K562 (cell line): ENCODE data around the gene AP2A2. TPM values are rescaled to one million over a fixed set of nuclear protein-coding genes. Genes with fewer than 3 reads are reported as not detected.

Experiments used
- ATAC-seq: fragments of 200-7000 bp; cut with Tn5 transposase; 3 replicates; pipeline ENCODE4 v1.9.1; 2020; ENCODE audit warnings: moderate library complexity
- BruUV-seq: library from RNA; stranded (reverse); fragments of 400-500 nt; replicated peaks from 2 replicates; lab custom pipeline; 2021; lab: Mats Ljungman, UMichigan
- CTCF ChIA-PET: fragments of 300-600 bp; formaldehyde crosslinking; extraction: SDS; loops from one replicate; lab custom pipeline; 2021; ENCODE audit warnings: low intra/inter-chr PET ratio; lab: Yijun Ruan, JAX
- POLR2A ChIA-PET: fragments of 300-600, 350-650 bp; sonication (Branson Sonifier 250); formaldehyde crosslinking; extraction: SDS; loops from one replicate; lab custom pipeline; 2021; ENCODE audit warnings: antibody characterized with exemption, inconsistent platforms; lab: Yijun Ruan, JAX
- DNase-seq, 4 experiments: peaks; one replicate each; pipeline versions ENCODE4 v3.0.0 to v3.0.0-alpha.2; 2011 to 2018; ENCODE audit warnings: low spot score in 3 of 4, mixed read lengths in 3 of 4; ENCODE audit errors: extremely low read depth in 1 of 4
- FAIRE-seq: peaks from 2 replicates; lab custom pipeline; 2011; peaks lifted over from hg19 to GRCh38; lab: Jason Lieb, UNC
- H2AFZ ChIP-seq: 2 replicates; pipeline ENCODE4 v1.6.0; 2011; ENCODE audit warnings: low read depth, low read length, control low read depth, inconsistent platforms
- H3K27ac ChIP-seq: fragments of 200-600 bp; 3 replicates; pipeline ENCODE4 v1.8.0; 2011; ENCODE audit warnings: low read depth, mild to moderate bottlenecking, control low read depth, inconsistent platforms, low read length, moderate library complexity, mixed read lengths; ENCODE audit errors: extremely low read depth
- H3K27me3 ChIP-seq, 2 experiments: fragments of 300-600 bp in 1 of 2; 2 replicates in 1 of 2; 3 replicates in 1 of 2; pipeline versions ENCODE4 v1.6.0 to v1.8.0; 2011; ENCODE audit warnings: inconsistent platforms in 2 of 2, low read length in 2 of 2, mild to moderate bottlenecking in 1 of 2, mixed read lengths in 1 of 2, moderate library complexity in 1 of 2; ENCODE audit not compliant: control insufficient read depth in 2 of 2, insufficient read depth in 2 of 2
- H3K36me3 ChIP-seq: fragments of 300-600 bp; 3 replicates; pipeline ENCODE4 v1.8.0; 2011; ENCODE audit warnings: mild to moderate bottlenecking, low read length, inconsistent platforms; ENCODE audit not compliant: control insufficient read depth, insufficient read depth
- H3K4me1 ChIP-seq, 2 experiments: fragments of 200-600 bp in 1 of 2; replicated peaks in 1 of 2; 2 replicates in 1 of 2; 3 replicates in 1 of 2; pipeline versions ENCODE4 v1.5.1 to v1.8.0; 2011; ENCODE audit warnings: inconsistent platforms in 2 of 2, low read length in 2 of 2, mild to moderate bottlenecking in 1 of 2, mixed read lengths in 1 of 2, moderate library complexity in 1 of 2; ENCODE audit not compliant: control insufficient read depth in 2 of 2, insufficient read depth in 2 of 2
- H3K4me2 ChIP-seq: 2 replicates; pipeline ENCODE4 v1.6.1; 2011; ENCODE audit warnings: low read length, control low read depth, inconsistent platforms, mixed read lengths; ENCODE audit not compliant: insufficient read depth
- H3K4me3 ChIP-seq: fragments of 200-600 bp; sonication (generic), shearing (Covaris generic); 2 replicates; pipeline ENCODE4 v1.5.1; 2016; ENCODE audit warnings: control low read depth, inconsistent platforms
- H3K79me2 ChIP-seq: fragments of 200-600 bp; 3 replicates; pipeline ENCODE4 v1.8.0; 2011; ENCODE audit warnings: low read length, inconsistent platforms; ENCODE audit not compliant: control insufficient read depth, insufficient read depth
- H3K9ac ChIP-seq, 2 experiments: 2 replicates each; pipeline versions ENCODE4 v1.6.0 to v1.6.1; 2011; ENCODE audit warnings: low read depth in 2 of 2, low read length in 2 of 2, control low read depth in 1 of 2, inconsistent platforms in 1 of 2, mild to moderate bottlenecking in 1 of 2, mixed read lengths in 1 of 2; ENCODE audit not compliant: insufficient read depth in 1 of 2
- H3K9me1 ChIP-seq: one replicate; pipeline ENCODE4 v1.6.0; 2011; ENCODE audit warnings: inconsistent platforms, mild to moderate bottlenecking, low read length, moderate library complexity; ENCODE audit not compliant: control insufficient read depth, insufficient read depth
- H3K9me3 ChIP-seq: replicated peaks from 2 replicates; pipeline ENCODE4 v1.5.1; 2011; ENCODE audit warnings: low read depth, low read length, inconsistent platforms; ENCODE audit not compliant: control insufficient read depth, insufficient read depth
- H4K20me1 ChIP-seq: replicated peaks from 2 replicates; pipeline ENCODE4 v1.6.1; 2011; ENCODE audit warnings: low read length, inconsistent platforms, mixed read lengths; ENCODE audit not compliant: control insufficient read depth, insufficient read depth
- ARID1B ChIP-seq: fragments of 450-650 bp; IDR thresholded peaks from 2 replicates; pipeline ENCODE4 v1.6.1; 2016; ENCODE audit warnings: antibody characterized with exemption, mild to moderate bottlenecking, inconsistent platforms
- HDAC8 ChIP-seq: fragments of 450-650 bp; IDR thresholded peaks from 2 replicates; pipeline ENCODE4 v1.6.1; 2016; ENCODE audit warnings: mild to moderate bottlenecking, missing genetic modification characterization, moderate library complexity, missing compliant biosample characterization
- HNRNPLL ChIP-seq: fragments of 200-400 bp; formaldehyde crosslinking; IDR thresholded peaks from 2 replicates; pipeline ENCODE4 v1.6.1; 2017; ENCODE audit warnings: low read length, low read depth, mild to moderate bottlenecking; ENCODE audit not compliant: poor library complexity, severe bottlenecking
- NELFE ChIP-seq: IDR thresholded peaks from 2 replicates; pipeline ENCODE4 v1.6.1; 2011; ENCODE audit warnings: mild to moderate bottlenecking; ENCODE audit not compliant: insufficient read depth, insufficient read length
- NR1H2 ChIP-seq: sonication (generic); formaldehyde crosslinking; IDR thresholded peaks from 2 replicates; pipeline ENCODE4 v1.4.0; 2020; ENCODE audit warnings: mild to moderate bottlenecking, missing genetic modification reagents
- POLR3A ChIP-seq: IDR thresholded peaks from 2 replicates; pipeline ENCODE4 v1.6.1; 2011; ENCODE audit warnings: borderline replicate concordance, mild to moderate bottlenecking, moderate library complexity; ENCODE audit not compliant: insufficient read length, insufficient read depth; ENCODE audit errors: extremely low read depth
- SAP30 ChIP-seq: fragments of 200-600 bp; sonication (generic); IDR thresholded peaks from 2 replicates; pipeline ENCODE4 v1.6.1; 2012; ENCODE audit warnings: borderline replicate concordance, low read depth, mild to moderate bottlenecking, moderate library complexity, low read length, control low read depth, inconsistent platforms; ENCODE audit not compliant: insufficient read depth, poor library complexity, severe bottlenecking
- TRIM24 ChIP-seq, 2 experiments: fragments of 450-650 bp; IDR thresholded peaks; 2 replicates each; pipeline ENCODE4 v1.6.1; 2016
- WGBS: fragments of 100-300 bp; shearing (Covaris generic); methylation state at CpG from one replicate; pipeline ENCODE4 v1.1.6; 2016; ENCODE audit warnings: low coverage, mixed read lengths; ENCODE audit not compliant: insufficient coverage; ENCODE audit errors: missing lambda C conversion rate; 5-methylcytosine and 5-hydroxymethylcytosine counted together
- in situ Hi-C: fragments of 300-500 bp; cut with MboI; formaldehyde crosslinking; loops from 4 replicates; pipeline ENCODE4 v1.15.0; 2018; ENCODE audit warnings: inconsistent platforms, mixed read lengths
- intact Hi-C: fragments of 100-400 bp; cut with micrococcal nuclease; formaldehyde crosslinking; loops from 2 replicates; pipeline ENCODE4 v1.14.2; 2022
- polyA plus RNA-seq, 8 experiments: library from polyadenylated mRNA; depleted of rRNA in 4 of 8; stranded (reverse) in 5 of 8; unstranded in 3 of 8; fragments of >200 nt; fragmentation: Nextera tagmentation in 2 of 8; fragmentation: Illumina TruSeq in 1 of 8; extraction: Ambion mirVana in 2 of 8; extraction: Trizol in 1 of 8; gene quantifications; 2 replicates each; pipeline versions ENCODE4 v1.2.1 to v1.2.3, GENCODE V29; 2011 to 2014; ENCODE audit warnings: inconsistent platforms in 1 of 8, missing spikeins in 1 of 8
- total RNA-seq, 7 experiments: library from RNA; depleted of rRNA in 6 of 7; stranded (reverse); fragments of >200 nt in 6 of 7; fragmentation: Illumina TruSeq in 2 of 7; extraction: Trizol in 2 of 7; gene quantifications; 2 replicates each; pipeline versions ENCODE4 v1.2.1 to v1.2.3, GENCODE V29; 2011 to 2021; ENCODE audit warnings: low replicate concordance in 1 of 7
- TF ChIP-seq, protein P1 (sequence below): fragments of 450-650 bp; formaldehyde crosslinking; IDR thresholded peaks from 2 replicates; pipeline ENCODE4 v1.4.0; 2020; ENCODE audit warnings: mild to moderate bottlenecking, moderate library complexity

The AP2A2 gene
- total and polyA plus RNA-seq, 9 of the 15 experiments (the other 6 are each of a cell fraction or from before 2014, with no cell fraction given) = 0.69 to 41.7 (median 15.2) TPM

GRCh38 chr11:972523-973211, 47.0 kb downstream of the AP2A2 start (continued):
- TF ChIP-seq, protein P1, sequence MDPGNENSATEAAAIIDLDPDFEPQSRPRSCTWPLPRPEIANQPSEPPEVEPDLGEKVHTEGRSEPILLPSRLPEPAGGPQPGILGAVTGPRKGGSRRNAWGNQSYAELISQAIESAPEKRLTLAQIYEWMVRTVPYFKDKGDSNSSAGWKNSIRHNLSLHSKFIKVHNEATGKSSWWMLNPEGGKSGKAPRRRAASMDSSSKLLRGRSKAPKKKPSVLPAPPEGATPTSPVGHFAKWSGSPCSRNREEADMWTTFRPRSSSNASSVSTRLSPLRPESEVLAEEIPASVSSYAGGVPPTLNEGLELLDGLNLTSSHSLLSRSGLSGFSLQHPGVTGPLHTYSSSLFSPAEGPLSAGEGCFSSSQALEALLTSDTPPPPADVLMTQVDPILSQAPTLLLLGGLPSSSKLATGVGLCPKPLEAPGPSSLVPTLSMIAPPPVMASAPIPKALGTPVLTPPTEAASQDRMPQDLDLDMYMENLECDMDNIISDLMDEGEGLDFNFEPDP (CRISPR knock-in tag) = no peak
- TF ChIP-seq NELFE (no peak), NR1H2 (no peak), POLR3A (no peak), ARID1B (no peak)

DNA sequence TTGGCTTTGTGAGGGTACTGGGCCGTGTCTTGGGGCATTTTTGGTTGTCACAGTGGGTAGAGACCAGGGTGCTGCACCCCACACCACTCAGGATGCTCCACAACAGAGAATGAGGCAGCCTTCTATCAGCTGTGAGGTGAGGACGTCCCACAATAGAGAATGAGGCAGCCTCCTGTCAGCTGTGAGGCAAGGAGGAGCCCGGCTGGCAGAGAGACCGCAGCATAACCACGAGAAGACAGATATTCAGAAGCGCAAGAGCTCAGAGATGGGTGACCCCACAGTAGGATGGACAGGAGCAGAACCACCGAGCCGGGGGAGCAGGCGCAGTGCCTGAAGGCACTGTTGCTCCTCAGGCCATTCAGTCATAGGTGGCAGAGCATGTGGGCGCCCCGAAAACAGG, 47.6 kb downstream of the AP2A2 start:
- Histone ChIP-seq H4K20me1 (no peaks in the 10 kb centered on the region), H3K9ac (no peak overlapping the region), H3K4me2 (no peak overlapping the region), H3K4me1 (peaks cover 0 to 39% of the 10 kb centered on the region in 2 experiments; a peak in 2 of 5 replicates), H3K27ac (no peak overlapping the region), H3K4me3 (no peak overlapping the region), H3K36me3 (peaks cover 50% of the 10 kb centered on the region; the same call in 2 of the 3 replicates), H3K9me1 (no peaks in the 10 kb centered on the region), H3K79me2 (no peaks in the 10 kb centered on the region), H3K9me3 (no peaks in the 10 kb centered on the region), H2AFZ (no peak overlapping the region), H3K27me3 (no peaks in the 10 kb centered on the region)
- TF ChIP-seq HDAC8 (tag) (no peak), TRIM24 (IDR thresholded peaks at IDR 0.05) (no peak), HNRNPLL (no peak), SAP30 (no peak)
- BruUV-seq = no TSS peak
- ChIA-PET POLR2A (no interaction called here), CTCF (no interaction called here)
- DNase-seq (no peak), FAIRE-seq (no peak), ATAC-seq (no peak)
- in situ Hi-C loops (no loop called here), intact Hi-C loops (no loop called here)
- 84% methylated on average over 10 of the region's 11 CpGs for WGBS
